Activated CD8-positive, alpha-beta memory T cell treated with anti-CD3 and anti-CD28 coated beads for 24 hours (primary cell): ENCODE measurements around the gene TNS2.

Source experiments
- DNase-seq: peaks from one replicate; pipeline ENCODE4 v3.0.0-alpha.2; 2020

The TNS2 gene

DNA sequence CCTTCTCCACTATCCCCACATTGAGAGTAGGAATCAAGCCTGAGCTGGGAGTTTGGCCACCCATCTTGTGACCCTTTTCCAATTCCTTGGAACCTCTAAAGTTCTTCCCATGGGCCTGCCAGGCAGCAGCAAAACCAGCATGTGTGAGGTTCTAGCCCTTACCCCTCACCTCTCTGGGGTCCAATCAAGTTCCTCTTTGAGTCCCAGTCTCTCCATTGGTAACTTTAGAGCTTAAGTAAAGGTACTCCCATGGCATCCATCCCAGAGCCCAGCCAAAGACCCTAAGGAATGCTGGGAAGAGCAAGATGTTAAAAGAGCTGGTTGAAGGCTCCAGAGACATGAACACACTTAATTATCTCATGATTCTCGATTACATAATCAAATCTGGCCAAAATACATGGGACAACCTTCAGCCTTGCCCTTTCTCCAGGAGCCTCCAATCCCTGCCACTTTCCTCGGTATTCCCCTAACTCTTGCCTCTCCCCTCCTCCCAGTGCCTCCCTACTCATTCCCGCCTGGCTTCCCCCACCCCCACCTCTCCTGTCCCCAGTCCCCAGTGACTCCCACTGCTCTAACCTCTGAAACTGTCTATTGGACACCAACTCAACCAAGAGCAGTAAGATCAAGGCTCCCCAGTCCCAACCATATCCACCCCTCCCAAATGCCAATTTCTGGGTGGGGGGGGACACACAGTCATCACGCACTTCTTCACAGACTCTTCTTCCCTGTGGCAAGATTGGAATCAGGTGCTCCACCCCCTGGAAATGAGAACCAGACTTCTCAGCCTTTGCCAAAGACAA is 4.8 kb upstream of the TNS2 start:
- DNase-seq = no peak

DNA sequence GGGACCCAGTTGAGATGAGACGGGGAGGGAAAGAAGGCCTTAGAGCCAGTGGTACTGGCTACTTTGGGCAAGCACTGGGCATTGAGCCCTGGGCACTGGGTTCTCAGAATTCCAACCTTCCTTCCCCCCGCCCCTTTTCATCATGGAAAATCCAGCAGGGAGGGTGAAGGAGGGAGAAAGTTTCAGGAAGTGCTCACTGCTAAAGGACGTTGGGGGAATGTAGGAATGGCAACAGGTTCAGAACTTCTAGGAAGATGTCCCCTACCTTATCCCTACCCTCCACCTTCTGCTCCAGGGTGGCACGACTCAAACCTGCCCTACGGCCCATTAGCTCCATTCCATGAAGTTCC is 4.2 kb upstream of the TNS2 start:
- no peak for DNase-seq

DNA sequence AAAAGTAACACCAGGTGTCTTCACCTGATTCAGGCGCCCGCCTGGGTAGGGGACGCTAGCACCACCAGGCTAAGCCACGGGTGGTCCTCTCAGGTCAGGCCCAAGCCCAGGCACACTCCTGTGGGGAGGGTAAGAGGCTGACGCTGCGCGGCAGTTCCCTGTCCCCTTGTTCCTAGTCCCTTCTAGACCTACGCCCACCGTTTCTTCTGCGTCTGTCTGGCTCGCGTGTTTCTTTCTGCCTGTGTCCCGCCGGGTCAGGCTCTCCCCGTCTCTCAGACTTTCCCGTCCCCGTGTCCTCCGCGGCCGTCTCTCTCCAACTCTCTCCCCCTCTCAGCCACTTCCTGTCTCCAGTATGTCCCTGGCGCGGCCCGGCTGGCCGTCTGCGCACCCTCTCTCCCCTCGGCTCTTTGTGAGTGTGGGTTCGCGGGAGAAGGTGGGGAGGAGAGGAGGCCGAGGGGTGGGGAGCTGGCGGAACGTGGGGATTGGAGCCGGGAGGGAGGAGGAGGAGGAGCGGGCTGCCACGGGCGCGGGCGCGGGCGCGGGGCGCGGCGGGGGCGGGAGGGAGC is 3.1 kb upstream of the TNS2 start:
- peak; percentile 82 for DNase-seq

DNA sequence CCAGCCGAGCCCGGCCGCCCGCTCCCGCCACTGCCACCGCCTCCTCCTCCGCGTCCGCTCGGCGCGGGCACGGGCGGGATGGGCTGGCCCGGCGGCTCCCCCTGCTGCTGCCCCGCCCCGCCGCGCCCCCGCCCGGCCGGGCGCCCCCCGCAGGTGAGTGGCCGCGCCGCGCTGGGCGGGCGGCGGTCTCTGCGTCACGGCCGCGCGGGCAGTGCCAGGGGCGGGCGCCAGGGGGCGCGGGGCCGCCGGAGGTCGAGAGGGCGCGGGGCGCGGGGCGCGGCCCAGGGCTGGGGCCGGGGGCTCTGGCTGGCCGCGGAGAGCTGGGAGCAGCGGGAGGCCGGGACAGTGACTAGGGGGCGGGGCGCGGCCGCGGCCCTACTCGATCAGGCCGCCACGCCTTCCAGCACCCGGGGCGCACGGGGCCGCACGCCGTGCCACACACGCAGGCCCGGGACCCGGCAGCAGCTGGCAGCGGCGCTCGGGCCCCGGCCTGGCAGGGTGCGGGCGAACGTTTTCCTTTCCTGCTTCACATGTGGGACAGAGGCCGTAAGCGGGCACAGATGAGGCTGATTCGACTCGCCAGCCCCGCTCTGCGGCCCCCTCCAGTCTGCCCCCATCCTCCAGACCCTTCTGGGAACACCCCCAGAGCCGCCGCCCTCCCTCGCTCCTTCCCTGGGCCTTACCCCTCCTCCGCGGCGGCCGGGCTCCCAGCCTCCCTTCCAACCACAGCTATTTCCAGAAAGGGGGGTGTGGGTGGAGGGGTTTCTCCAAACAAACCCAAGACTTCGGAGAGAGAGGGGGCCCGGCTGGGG is 2.4 kb upstream of the TNS2 start:
- DNase-seq = peak; percentile 86

DNA sequence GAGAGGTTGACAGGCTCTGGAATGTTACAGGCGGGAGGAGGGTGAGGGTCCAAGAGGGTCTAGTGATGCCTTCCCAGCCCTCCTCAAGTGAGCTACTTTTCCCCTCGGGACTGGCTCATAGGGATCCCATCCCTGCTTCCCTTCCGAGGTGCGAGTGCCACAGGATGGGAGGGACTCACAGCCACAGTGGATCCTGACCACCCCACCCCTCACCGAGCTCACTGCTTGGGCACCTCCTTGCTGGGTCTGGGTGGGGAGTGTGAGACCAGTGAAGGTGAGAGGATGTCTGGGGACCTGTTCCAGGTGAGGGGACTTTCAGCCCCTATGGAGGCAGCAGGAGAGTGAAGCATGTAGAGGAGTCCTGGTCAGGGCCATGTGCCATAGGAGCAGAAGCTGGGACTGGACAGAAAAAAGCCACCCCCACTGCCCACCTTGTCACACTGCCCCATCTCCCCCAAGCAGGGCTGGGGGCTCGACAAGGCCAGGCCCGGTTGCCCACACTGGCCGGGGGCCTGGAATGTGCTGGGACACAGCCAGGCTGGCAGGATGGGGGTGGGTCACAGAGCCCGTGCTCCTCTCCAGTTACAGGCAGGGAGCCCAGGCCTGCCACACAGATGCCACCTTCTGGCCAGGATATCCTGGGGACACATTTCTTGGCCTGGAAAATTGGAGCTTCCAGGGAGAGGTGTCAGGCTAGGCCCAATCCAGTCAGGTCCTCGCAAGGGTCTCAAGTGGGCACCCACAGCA is 1.7 kb upstream of the TNS2 start:
- DNase-seq = no peak

DNA sequence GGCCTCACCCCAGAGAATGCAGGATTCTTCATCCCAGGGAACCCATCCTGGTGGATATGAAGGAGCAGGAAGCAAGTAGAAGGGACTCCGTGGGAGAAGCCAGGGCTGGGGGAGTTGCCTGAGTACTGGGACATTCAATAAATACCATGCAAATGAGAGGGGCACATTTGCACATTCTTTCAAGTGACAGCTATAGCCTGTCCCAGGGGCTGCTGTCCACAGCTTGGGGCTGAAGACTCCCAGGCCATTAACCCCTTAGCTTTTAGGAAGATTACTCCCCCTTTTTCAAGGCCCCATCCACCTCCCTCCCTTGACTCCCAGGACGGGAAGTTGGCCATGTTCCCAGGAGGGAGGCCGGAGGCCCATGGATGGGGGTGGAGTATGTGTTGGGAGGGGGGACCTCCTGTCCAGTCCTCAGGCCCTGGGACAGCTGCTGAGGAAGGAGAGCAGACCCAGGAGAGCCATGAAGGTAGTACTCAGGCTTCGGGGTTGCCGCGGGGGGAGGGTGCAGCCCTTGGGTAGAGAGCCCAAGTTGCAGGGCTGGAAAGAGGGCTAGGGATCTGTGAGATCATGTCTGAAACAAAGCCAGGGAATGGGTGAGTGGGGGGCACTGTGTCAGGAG is 974 bp upstream of the TNS2 start:
- no peak for DNase-seq

DNA sequence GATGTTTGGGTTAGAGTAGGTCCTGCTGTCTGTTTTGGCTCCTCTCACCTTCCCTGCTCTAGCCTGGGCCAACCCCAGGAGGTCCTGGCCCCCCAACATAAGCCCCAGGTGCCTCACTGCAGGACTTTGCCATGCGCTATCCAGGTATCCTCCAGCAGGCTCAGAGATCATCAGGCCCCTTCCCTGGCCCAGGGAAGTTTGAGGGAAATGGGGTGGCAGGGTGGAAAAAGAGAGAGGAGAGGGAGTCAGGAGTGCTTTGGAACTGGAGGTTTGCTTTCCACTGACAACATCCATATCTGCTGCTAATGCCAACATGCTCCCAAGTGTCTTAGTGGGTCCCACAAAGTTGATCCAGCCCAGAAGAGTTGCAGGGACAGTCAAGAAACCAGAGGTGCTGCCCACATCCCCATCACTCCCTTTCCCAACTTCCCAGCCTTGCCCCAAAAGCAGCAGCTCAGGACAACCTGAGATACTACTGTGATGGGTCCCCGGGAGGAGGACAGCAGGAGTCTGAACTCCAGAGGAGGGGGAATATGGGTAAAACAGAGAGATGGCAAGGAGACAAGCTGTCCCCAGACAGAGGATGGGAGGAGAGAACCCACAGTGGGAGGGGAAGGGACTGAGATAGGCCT is 677 bp downstream of the TNS2 start:
- no peak for DNase-seq

DNA sequence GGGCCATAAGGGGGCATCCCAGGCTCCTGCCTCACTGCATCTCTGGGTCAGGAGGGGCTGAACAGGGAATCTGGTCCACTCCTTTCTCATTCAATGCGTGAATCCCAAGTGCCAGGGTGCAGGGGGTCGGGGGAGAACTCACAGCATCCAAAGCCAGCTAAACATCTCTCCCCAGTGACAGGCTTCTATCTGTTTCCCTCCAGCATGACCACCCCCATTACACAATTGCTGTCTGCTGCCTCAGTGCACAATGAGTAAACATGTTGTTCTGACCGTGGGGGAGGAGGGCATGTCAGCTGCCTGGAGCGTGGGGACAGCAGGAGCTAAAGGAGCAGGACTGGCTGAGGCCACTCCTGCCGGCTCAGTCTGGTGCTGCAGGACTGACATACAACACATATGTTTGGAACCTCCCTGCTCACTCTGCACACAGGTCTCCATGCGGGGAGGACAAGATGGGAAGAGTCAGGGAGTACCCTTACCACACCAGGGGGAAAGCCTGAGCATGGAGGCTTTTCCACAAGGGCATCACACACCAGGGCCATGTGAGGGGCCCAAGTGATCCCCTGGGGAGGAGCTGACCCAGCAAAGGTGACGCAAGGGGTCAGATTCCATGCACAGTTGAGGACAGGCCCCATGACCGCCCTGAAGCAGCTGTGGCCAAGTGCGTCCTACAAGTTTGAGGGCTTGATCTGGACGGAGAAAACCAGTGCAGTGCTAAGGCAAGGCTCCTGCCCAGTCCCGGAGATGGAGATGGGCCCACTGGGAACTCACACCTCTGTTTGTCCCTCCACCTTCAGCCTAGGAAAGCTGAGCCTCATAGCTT is 1.4 kb downstream of the TNS2 start:
- no peak for DNase-seq

DNA sequence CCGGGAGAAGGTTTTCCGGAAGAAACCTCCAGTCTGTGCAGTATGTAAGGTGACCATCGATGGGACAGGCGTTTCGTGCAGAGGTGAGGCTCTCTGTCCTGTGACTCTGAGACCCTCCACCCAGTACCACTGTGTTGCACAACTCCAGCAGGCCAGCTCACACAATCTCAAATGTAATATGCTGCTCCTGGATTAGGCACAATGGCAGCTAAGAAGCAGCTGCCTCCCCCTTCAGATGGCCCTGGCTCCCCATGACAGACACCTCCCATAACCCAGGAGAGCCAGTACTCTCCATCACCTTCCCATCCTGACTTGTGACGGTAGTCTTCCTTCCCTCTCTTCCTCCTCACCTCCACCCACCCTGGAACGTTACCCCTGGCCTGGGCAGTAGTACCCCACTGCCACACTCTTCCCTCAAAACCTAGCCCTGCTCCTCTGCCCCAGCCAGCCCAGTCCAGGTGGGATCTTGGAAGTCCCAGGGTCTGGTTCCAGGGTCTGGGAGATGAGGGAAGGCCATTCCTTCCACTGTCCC is 2.1 kb downstream of the TNS2 start:
- no peak for DNase-seq

DNA sequence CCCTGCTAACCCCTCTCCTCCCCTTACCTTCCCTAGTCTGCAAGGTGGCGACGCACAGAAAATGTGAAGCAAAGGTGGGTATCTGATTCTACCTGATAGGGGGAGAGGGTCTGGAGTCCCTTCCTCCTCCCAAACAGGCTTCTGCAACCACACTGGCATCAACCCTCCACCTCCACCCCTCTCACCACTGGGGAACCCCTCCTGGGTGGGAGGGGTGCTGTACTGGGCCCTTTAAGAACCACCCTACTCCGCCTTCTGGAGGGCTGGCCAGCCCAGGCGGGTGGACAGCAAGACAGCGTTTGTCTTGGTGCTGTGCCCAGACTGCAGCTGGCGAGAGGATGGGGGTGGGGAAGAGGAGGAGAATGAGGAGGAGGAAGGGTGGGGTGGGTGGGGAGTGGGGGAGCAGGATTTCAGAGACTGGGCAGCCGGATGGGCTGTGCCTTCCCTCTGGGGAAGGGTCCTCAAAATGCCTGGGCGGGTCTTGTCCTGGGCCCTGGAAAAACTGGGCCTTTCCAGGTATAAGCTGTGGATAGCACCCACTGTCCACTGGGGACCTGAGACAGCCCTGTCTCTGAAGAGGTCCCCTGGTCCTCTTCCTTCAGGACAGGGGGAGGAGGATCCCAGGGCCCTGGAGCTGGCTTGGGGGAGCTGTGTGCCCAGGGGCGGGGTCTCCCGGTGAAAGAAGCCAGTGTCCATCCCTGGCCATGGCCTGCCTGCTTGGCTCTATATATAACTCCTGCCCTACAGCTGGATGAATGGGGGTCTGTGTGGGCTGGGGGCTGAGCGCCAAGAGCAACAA is 2.8 kb downstream of the TNS2 start:
- DNase-seq = no peak

DNA sequence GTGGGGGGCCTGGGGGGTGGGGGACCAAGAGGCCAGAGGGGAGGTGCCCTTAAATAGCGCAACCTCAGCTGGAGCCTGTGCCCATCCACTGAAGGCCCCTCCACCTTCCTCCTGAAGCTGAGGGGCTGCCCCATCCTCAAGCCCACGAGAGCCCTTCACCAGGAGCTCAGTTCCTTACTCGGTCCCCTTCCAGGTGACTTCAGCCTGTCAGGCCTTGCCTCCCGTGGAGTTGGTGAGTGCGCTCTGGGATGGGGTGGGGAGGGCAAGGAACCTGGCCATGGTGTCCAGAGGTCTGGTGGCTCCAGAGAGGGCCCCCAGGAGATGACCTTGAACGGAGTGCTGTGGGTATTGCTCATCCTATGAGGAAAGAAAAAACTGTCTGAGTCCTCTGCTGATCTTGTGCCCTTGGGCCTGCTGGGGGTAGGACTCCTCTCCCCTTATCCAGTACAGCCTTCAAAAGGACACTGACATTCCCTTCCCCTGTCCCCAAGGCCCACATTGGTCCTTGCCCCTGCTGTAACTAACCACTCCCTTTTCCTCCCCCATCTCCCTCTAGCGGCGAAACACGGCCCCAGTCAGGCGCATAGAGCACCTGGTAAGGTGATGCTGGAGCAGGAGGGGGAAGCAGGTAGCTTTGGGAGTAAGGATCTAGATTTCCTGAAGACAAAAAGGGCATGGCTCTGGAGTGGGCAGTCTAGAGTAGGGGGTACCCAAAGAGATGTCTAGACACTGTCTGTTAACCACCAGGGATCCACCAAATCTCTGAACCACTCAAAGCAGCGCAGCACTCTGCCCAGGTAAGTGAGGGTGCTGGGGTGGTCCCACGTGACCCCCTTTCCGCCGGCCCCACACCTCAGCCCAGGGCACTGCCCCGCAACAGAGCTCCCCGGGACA is 3.6 kb downstream of the TNS2 start:
- peak; percentile 78 for DNase-seq

DNA sequence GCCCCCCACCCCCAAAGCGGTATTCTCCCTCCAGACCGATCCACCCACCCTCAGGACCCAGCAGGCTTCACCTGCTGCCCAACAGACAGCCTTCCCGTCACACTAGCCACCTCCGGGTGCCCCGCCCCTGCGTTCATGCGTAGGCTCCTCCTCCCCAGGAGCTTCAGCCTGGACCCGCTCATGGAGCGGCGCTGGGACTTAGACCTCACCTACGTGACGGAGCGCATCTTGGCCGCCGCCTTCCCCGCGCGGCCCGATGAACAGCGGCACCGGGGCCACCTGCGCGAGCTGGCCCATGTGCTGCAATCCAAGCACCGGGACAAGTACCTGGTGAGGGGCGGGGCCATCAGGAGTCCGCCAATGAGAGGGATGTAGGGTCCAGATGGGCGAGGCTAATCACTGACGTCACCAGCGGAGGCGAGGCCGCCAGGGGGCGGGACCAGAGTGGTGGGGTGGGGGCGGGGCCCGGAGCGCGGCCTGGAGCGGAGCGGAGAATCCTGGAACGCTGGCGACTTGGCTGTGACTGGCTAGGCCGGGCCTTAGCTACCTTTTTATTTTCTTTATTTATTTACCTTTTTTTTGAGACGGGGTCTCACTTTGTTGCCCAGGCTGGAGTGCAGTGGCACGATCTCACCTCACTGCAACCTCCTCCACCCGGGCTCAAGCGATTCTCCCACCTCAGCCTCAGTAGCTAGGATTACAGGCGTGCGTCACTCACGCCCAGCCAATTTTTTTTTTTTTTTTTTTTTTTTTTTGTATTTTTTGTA is 4.4 kb downstream of the TNS2 start:
- peak; percentile 97 for DNase-seq

DNA sequence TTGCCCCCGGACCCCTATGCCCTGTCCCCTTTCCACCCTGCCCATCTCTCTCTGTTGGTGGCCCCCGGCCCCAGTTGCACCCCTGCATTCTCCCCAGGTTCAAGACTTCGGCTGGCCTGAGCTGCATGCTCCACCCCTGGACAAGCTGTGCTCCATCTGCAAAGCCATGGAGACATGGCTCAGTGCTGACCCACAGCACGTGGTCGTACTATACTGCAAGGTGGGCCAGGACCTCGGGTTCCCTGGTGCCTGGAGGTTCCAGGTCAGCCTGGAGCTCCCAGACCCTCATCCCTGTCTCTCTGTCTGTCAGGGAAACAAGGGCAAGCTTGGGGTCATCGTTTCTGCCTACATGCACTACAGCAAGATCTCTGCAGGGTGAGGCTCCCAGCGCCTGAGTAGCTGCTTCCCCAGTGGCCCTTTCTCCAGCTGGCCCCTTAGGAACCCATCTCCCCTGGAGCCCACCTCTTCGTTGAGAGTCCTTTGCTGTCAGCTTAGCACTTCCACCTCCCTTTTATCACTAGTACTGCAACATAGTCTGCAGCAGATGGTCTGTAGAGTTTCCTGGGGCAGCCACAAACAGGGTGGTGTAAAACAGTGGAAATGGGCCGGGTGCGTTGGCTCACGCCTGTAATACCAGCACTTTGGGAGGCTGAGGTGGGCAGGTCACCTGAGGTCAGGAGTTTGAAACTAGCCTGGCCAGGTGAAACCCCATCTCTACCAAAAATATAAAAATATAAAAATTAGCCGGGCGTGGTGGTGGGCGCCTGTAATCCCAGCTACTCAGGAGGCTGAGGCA is 5.8 kb downstream of the TNS2 start:
- DNase-seq = no peak

DNA sequence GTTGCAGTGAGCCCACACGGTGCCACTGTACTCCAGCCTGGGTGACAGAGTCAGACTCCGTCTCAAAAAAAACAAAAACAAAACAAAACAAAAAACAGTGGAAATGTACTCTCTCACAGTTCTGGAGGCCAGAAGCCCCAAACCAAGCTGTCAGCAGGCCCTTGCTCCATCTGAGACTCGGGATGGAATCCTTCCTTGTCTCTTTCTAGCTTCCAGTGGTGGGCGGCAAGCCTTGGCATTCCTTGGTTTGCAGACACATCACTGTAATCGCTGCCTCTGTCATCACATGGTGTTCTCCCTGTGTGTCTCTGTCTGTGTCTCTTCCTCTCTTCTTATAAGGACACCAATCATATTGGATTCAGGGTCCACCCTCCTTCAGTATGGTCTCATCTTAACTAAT is 6.4 kb downstream of the TNS2 start:
- DNase-seq = no peak

DNA sequence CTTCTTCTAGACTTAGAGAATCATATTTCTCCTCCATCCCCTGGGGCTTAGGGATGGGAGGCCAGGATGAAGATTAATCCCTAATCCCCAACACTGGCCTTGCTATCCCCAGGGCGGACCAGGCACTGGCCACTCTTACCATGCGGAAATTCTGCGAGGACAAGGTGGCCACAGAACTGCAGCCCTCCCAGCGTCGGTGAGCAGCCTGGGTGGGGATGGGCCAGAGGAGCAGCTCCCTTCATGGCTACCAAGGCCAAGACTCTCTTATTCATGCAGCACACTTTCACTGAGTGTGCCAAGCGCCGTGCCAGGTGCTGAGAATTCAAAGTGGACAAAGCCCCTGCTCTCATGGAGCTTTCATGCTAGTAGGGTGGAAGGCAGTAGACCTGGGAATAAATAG is 7.0 kb downstream of the TNS2 start:
- no peak for DNase-seq

DNA sequence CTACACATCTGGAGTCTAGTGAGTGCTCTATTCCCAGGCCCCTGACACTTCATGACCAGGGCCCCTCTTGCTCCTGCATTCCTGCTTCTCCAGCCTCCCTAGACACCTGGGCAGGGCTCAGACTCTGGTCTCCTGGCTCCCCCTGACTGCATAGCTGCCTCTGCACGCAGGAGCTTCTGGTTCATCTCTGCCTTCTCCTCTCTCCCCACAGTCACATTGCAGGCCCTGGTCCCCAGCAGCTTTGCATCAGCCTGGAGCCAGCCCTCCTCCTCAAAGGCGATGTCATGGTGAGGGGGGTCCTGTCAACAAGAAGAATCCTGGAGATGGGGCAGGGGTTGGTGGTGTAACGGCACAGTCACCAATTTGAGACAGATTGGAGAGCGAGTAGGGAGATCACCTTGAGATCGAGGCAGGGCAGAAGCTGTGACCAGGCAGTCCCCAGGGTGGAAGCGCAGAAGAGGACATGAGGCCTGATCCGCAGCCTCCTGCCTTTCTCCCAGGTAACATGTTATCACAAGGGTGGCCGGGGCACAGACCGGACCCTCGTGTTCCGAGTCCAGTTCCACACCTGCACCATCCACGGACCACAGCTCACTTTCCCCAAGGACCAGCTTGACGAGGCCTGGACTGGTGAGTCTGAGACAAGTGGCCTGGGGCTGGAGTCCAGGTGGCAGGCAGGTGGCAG is 8.1 kb downstream of the TNS2 start:
- DNase-seq = no peak
